Neutrophil (primary cell): ENCODE results near the gene CDC42EP3.
A peak's percentile ranks its signal among the peaks of the same experiment; 100 is the strongest.

ENCODE experiments used
- H3K27ac ChIP-seq: fragments of 200-600 bp; sonication (generic); 2 replicates; pipeline ENCODE4 v1.5.1; 2016; ENCODE audit warnings: mild to moderate bottlenecking, moderate library complexity
- H3K27me3 ChIP-seq: fragments of 200-600 bp; sonication (generic); 2 replicates; pipeline ENCODE4 v1.6.0; 2016; ENCODE audit warnings: mild to moderate bottlenecking
- H3K36me3 ChIP-seq: fragments of 200-600 bp; sonication (generic); 2 replicates; pipeline ENCODE4 v1.5.1; 2017
- H3K4me1 ChIP-seq, 2 experiments: fragments of 200-600 bp in 1 of 2; sonication (generic) in 1 of 2; 1 replicate in 1 of 2; 2 replicates in 1 of 2; pipeline versions ENCODE4 v1.5.1 to v1.6.1; 2013 to 2016; ENCODE audit warnings: low read depth in 1 of 2, low read length in 1 of 2, mild to moderate bottlenecking in 1 of 2, moderate library complexity in 1 of 2; ENCODE audit not compliant: control insufficient read depth in 1 of 2, insufficient read depth in 1 of 2
- H3K4me3 ChIP-seq, 2 experiments: fragments of 200-600 bp in 1 of 2; sonication (generic) in 1 of 2; 1 replicate in 1 of 2; 2 replicates in 1 of 2; pipeline ENCODE4 v1.5.1; 2013 to 2016; ENCODE audit warnings: low read depth in 1 of 2, low read length in 1 of 2, mild to moderate bottlenecking in 1 of 2, moderate library complexity in 1 of 2
- H3K9me3 ChIP-seq: fragments of 200-600 bp; sonication (generic); 2 replicates; pipeline ENCODE4 v1.5.1; 2016
- CTCF ChIP-seq: fragments of 200-600 bp; sonication (generic); IDR thresholded peaks from 2 replicates; pipeline ENCODE4 v1.5.1; 2016; ENCODE audit warnings: antibody characterized with exemption

CDC42EP3 gene

GRCh38 chr2:37632310-37632709 is 39.1 kb downstream of the CDC42EP3 start:
- Histone ChIP-seq H3K4me3 (no peak overlapping the region), H3K27ac (peak overlapping the region; percentile 99), H3K36me3 (peaks cover 16% of the 10 kb centered on the region), H3K27me3 (no peaks in the 10 kb centered on the region), H3K4me1 (peaks cover 44 to 57% of the 10 kb centered on the region in 2 experiments), H3K9me3 (no peaks in the 10 kb centered on the region)
- no peak for TF ChIP-seq CTCF

GRCh38 chr2:37631698-37632097 is 39.7 kb downstream of the CDC42EP3 start:
- no peaks in the 10 kb centered on the region for H3K9me3 ChIP-seq
- H3K27ac ChIP-seq, result no peak overlapping the region
- H3K4me3 ChIP-seq, result no peak overlapping the region
- H3K36me3 ChIP-seq, result peaks cover 16% of the 10 kb centered on the region
- no peaks in the 10 kb centered on the region for H3K27me3 ChIP-seq
- no peak for TF ChIP-seq CTCF
- peaks cover 38 to 51% of the 10 kb centered on the region in 2 experiments for H3K4me1 ChIP-seq

- H3K27me3 ChIP-seq, result no peaks in the 10 kb centered on the region
- H3K27ac ChIP-seq, result peak overlapping the region; percentile 58
- no peaks in the 10 kb centered on the region for H3K9me3 ChIP-seq
- no peak overlapping the region for H3K4me3 ChIP-seq
- TF ChIP-seq CTCF, result no peak
- peaks cover 35 to 50% of the 10 kb centered on the region in 2 experiments for H3K4me1 ChIP-seq
- peaks cover 16% of the 10 kb centered on the region for H3K36me3 ChIP-seq
These were observed 40.1 kb downstream of the CDC42EP3 start for GRCh38 chr2:37631292-37631691.

GRCh38 chr2:37630776-37631175 is 40.7 kb downstream of the CDC42EP3 start:
- H3K9me3 ChIP-seq, result no peaks in the 10 kb centered on the region
- H3K36me3 ChIP-seq, result peaks cover 16% of the 10 kb centered on the region
- peaks cover 35 to 50% of the 10 kb centered on the region in 2 experiments for H3K4me1 ChIP-seq
- no peak for TF ChIP-seq CTCF
- H3K27me3 ChIP-seq, result no peaks in the 10 kb centered on the region
- no peak overlapping the region for H3K4me3 ChIP-seq
- H3K27ac ChIP-seq, result peak overlapping the region; percentile 58

- Histone ChIP-seq H3K9me3 (no peaks in the 10 kb centered on the region), H3K27me3 (no peaks in the 10 kb centered on the region), H3K27ac (peak overlapping the region; percentile 58), H3K4me1 (peaks cover 35 to 50% of the 10 kb centered on the region in 2 experiments), H3K4me3 (no peak overlapping the region), H3K36me3 (peaks cover 16% of the 10 kb centered on the region)
- no peak for TF ChIP-seq CTCF
These were observed 41.1 kb downstream of the CDC42EP3 start for GRCh38 chr2:37630301-37630700.

GRCh38 chr2:37629529-37629928 is 41.9 kb downstream of the CDC42EP3 start:
- Histone ChIP-seq H3K4me3 (no peak overlapping the region), H3K27me3 (no peaks in the 10 kb centered on the region), H3K36me3 (peaks cover 16% of the 10 kb centered on the region), H3K9me3 (no peaks in the 10 kb centered on the region), H3K27ac (peak overlapping the region; percentile 58), H3K4me1 (peaks cover 35 to 50% of the 10 kb centered on the region in 2 experiments)
- TF ChIP-seq CTCF, result no peak
